GM19238 (cell line): ENCODE results near the gene TMEM219.
A peak's percentile ranks its signal among the peaks of the same experiment; 100 is the strongest.

Experiments
- DNase-seq: peaks from one replicate; pipeline ENCODE4 v3.0.0; 2011; ENCODE audit warnings: low spot score; ENCODE audit not compliant: insufficient read length

TMEM219 gene

GRCh38 chr16:29994600-29995323, 32.9 kb downstream of the TMEM219 start:
- DNase-seq, result peak; percentile 87

GRCh38 chr16:29995324-29995910, 33.5 kb downstream of the TMEM219 start, which contains the start of gene HIRIP3:
HIRIP3 (minus strand) TSS chr16:29995617; CDS start chr16:29995605, 12 bp downstream.
- peak; percentile 92 for DNase-seq

GRCh38 chr16:29995911-29996765, 34.3 kb downstream of the TMEM219 start, which contains the start of gene INO80E:
INO80E (plus strand) TSS chr16:29996241; CDS start chr16:29996311, 70 bp downstream.
- DNase-seq, result peak; percentile 100

GRCh38 chr16:29996766-29997250, 34.9 kb downstream of the TMEM219 start:
- DNase-seq, result no peak

- DNase-seq, result no peak
Observed at GRCh38 chr16:29999605-30000004, 37.7 kb downstream of the TMEM219 start.

GRCh38 chr16:30000735-30001631, 39.1 kb downstream of the TMEM219 start:
- DNase-seq, result no peak

- no peak for DNase-seq
Observed at GRCh38 chr16:30002614-30003346, 40.9 kb downstream of the TMEM219 start.

GRCh38 chr16:30003670-30004423, 42.0 kb downstream of the TMEM219 start:
- no peak for DNase-seq

GRCh38 chr16:30004424-30004776, 42.5 kb downstream of the TMEM219 start:
- DNase-seq, result no peak

GRCh38 chr16:30004811-30005242, 42.9 kb downstream of the TMEM219 start:
- no peak for DNase-seq

GRCh38 chr16:30005341-30006094, 43.6 kb downstream of the TMEM219 start:
- DNase-seq, result peak; percentile 72

GRCh38 chr16:30006095-30006473, 44.2 kb downstream of the TMEM219 start:
- DNase-seq, result no peak

- no peak for DNase-seq
Observed at GRCh38 chr16:30006659-30007377, 44.9 kb downstream of the TMEM219 start.

GRCh38 chr16:30007378-30007895, 45.6 kb downstream of the TMEM219 start:
- no peak for DNase-seq

- no peak for DNase-seq
Observed at GRCh38 chr16:30009085-30009862, 47.4 kb downstream of the TMEM219 start.

GRCh38 chr16:30009990-30010843, 48.3 kb downstream of the TMEM219 start:
- no peak for DNase-seq
